Mesenchymal stem cell (in vitro differentiated cells and primary cell): ENCODE data around the gene BICC1.

ENCODE experiments used
- DNase-seq: peaks from one replicate; pipeline ENCODE4 v3.0.0-alpha.2; 2013
- H2AFZ ChIP-seq: one replicate; pipeline ENCODE4 v1.6.1; 2013; ENCODE audit warnings: low read depth, mild to moderate bottlenecking, control low read depth, inconsistent platforms, low read length, moderate library complexity
- H2AK5ac ChIP-seq: 2 replicates; pipeline ENCODE4 v1.6.1; 2013; ENCODE audit warnings: low read length, moderate library complexity, mild to moderate bottlenecking, inconsistent platforms; ENCODE audit not compliant: severe bottlenecking
- H2BK120ac ChIP-seq: one replicate; pipeline ENCODE4 v1.6.1; 2013; ENCODE audit warnings: low read depth, mild to moderate bottlenecking, inconsistent platforms, low read length, moderate library complexity
- H2BK12ac ChIP-seq, 2 experiments: one replicate each; pipeline ENCODE4 v1.6.1; 2013; ENCODE audit warnings: inconsistent platforms in 2 of 2, low read length in 2 of 2, mild to moderate bottlenecking in 2 of 2, moderate library complexity in 2 of 2, control low read depth in 1 of 2
- H2BK15ac ChIP-seq: one replicate; pipeline ENCODE4 v1.6.1; 2013; ENCODE audit warnings: mild to moderate bottlenecking, low read depth, inconsistent platforms; ENCODE audit not compliant: poor library complexity, severe bottlenecking
- H2BK5ac ChIP-seq: 2 replicates; pipeline ENCODE4 v1.6.1; 2013; ENCODE audit warnings: low read depth, mild to moderate bottlenecking, low read length, control low read depth, inconsistent platforms; ENCODE audit not compliant: poor library complexity, severe bottlenecking
- H3K14ac ChIP-seq, 2 experiments: one replicate each; pipeline ENCODE4 v1.6.1; 2013; ENCODE audit warnings: inconsistent platforms in 2 of 2, low read length in 2 of 2, control low read depth in 1 of 2, mild to moderate bottlenecking in 1 of 2, moderate library complexity in 1 of 2
- H3K18ac ChIP-seq, 2 experiments: one replicate each; pipeline ENCODE4 v1.6.1; 2013; ENCODE audit warnings: inconsistent platforms in 2 of 2, low read length in 2 of 2, control low read depth in 1 of 2, low read depth in 1 of 2, mild to moderate bottlenecking in 1 of 2
- H3K23ac ChIP-seq, 2 experiments: one replicate each; pipeline ENCODE4 v1.6.1; 2013; ENCODE audit warnings: inconsistent platforms in 2 of 2, low read length in 2 of 2, mild to moderate bottlenecking in 2 of 2, moderate library complexity in 2 of 2, control low read depth in 1 of 2
- H3K27ac ChIP-seq: 2 replicates; pipeline ENCODE4 v1.5.1; 2013; ENCODE audit warnings: mild to moderate bottlenecking, moderate library complexity, low read length, control low read depth, inconsistent platforms; ENCODE audit not compliant: poor library complexity, severe bottlenecking
- H3K27me3 ChIP-seq, 2 experiments: 2 replicates each; pipeline versions ENCODE4 v1.6.1 to v1.7.0; 2013; ENCODE audit warnings: low read length in 2 of 2, mild to moderate bottlenecking in 2 of 2, moderate library complexity in 2 of 2, control low read depth in 1 of 2, inconsistent platforms in 1 of 2; ENCODE audit not compliant: control insufficient read depth in 1 of 2, insufficient read depth in 1 of 2
- H3K36me3 ChIP-seq, 2 experiments: 2 replicates each; pipeline versions ENCODE4 v1.6.1 to v1.7.0; 2013; ENCODE audit warnings: low read length in 2 of 2, control low read depth in 1 of 2, inconsistent platforms in 1 of 2, low read depth in 1 of 2, mild to moderate bottlenecking in 1 of 2; ENCODE audit not compliant: insufficient read depth in 2 of 2, control insufficient read depth in 1 of 2
- H3K4ac ChIP-seq, 2 experiments: one replicate each; pipeline ENCODE4 v1.6.1; 2013; ENCODE audit warnings: inconsistent platforms in 2 of 2, low read length in 2 of 2, mild to moderate bottlenecking in 2 of 2, moderate library complexity in 2 of 2, control low read depth in 1 of 2, low read depth in 1 of 2
- H3K4me1 ChIP-seq: 2 replicates; pipeline ENCODE4 v1.6.1; 2013; ENCODE audit warnings: low read depth, low read length, control low read depth; ENCODE audit not compliant: control insufficient read depth, insufficient read depth
- H3K4me2 ChIP-seq: 2 replicates; pipeline ENCODE4 v1.6.1; 2013; ENCODE audit warnings: low read length, mild to moderate bottlenecking, inconsistent platforms; ENCODE audit not compliant: poor library complexity, severe bottlenecking
- H3K4me3 ChIP-seq, 2 experiments: 2 replicates each; pipeline versions ENCODE4 v1.5.1 to v1.7.0; 2013; ENCODE audit warnings: low read length in 2 of 2, mild to moderate bottlenecking in 2 of 2, control low read depth in 1 of 2, low read depth in 1 of 2; ENCODE audit not compliant: insufficient read depth in 1 of 2
- H3K79me1 ChIP-seq: replicated peaks from 2 replicates; pipeline ENCODE4 v1.6.1; 2013; ENCODE audit warnings: mild to moderate bottlenecking, control low read depth, low read length, inconsistent platforms; ENCODE audit not compliant: poor library complexity, severe bottlenecking
- H3K9ac ChIP-seq: 2 replicates; pipeline ENCODE4 v1.7.0; 2013; ENCODE audit warnings: mild to moderate bottlenecking, low read length, moderate library complexity
- H3K9me3 ChIP-seq: 2 replicates; pipeline ENCODE4 v1.7.0; 2013; ENCODE audit warnings: mild to moderate bottlenecking, low read length; ENCODE audit not compliant: control insufficient read depth
- H4K8ac ChIP-seq: one replicate; pipeline ENCODE4 v1.6.1; 2013; ENCODE audit warnings: inconsistent platforms, mild to moderate bottlenecking, low read length, moderate library complexity
- H4K91ac ChIP-seq: one replicate; pipeline ENCODE4 v1.6.1; 2013; ENCODE audit warnings: mild to moderate bottlenecking, low read length, inconsistent platforms
- WGBS: methylation state at CpG from one replicate; pipeline ENCODE4 v1.1.7; 2013; ENCODE audit warnings: mixed read lengths; 5-methylcytosine and 5-hydroxymethylcytosine counted together

The BICC1 gene

GRCh38 chr10:58570307-58570723 lies 57.6 kb downstream of the BICC1 start:
- Histone ChIP-seq H3K4me2 (no peak overlapping the region), H4K8ac (no peak overlapping the region), H2BK120ac (no peak overlapping the region), H2AFZ (no peak overlapping the region), H3K9ac (peak overlapping the region; percentile 44), H3K36me3 (peaks cover 7 to 19% of the 10 kb centered on the region in 2 experiments), H3K27me3 (no peaks in the 10 kb centered on the region), H2BK5ac (no peak overlapping the region), H3K9me3 (peaks cover 3% of the 10 kb centered on the region), H2BK12ac (no peak overlapping the region), H3K4ac (no peak overlapping the region), H3K27ac (no peak overlapping the region), H3K14ac (no peak overlapping the region), H3K23ac (no peak overlapping the region), H2AK5ac (no peak overlapping the region), H3K79me1 (no peaks in the 10 kb centered on the region), H4K91ac (no peak overlapping the region), H2BK15ac (no peak overlapping the region), H3K4me3 (no peak overlapping the region), H3K18ac (no peak overlapping the region), H3K4me1 (no peaks in the 10 kb centered on the region)
- DNase-seq, result no peak
- 100% methylated on average over 1 of the region's 1 CpG for WGBS

GRCh38 chr10:58570979-58571378 lies 58.3 kb downstream of the BICC1 start:
- no peak overlapping the region for H4K91ac ChIP-seq
- H2BK120ac ChIP-seq, result no peak overlapping the region
- H2BK5ac ChIP-seq, result no peak overlapping the region
- H3K27ac ChIP-seq, result no peak overlapping the region
- H3K27me3 ChIP-seq, result no peaks in the 10 kb centered on the region
- H3K4me3 ChIP-seq, result no peak overlapping the region
- no peak overlapping the region for H3K18ac ChIP-seq
- H4K8ac ChIP-seq, result no peak overlapping the region
- H3K23ac ChIP-seq, result no peak overlapping the region
- no peak overlapping the region for H3K4me2 ChIP-seq
- H3K4ac ChIP-seq, result no peak overlapping the region
- no peak overlapping the region for H2AFZ ChIP-seq
- WGBS, result 92% methylated on average over 1 of the region's 2 CpGs
- H3K9ac ChIP-seq, result peak overlapping the region; percentile 44
- H3K14ac ChIP-seq, result no peak overlapping the region
- H2AK5ac ChIP-seq, result no peak overlapping the region
- no peaks in the 10 kb centered on the region for H3K4me1 ChIP-seq
- H3K79me1 ChIP-seq, result no peaks in the 10 kb centered on the region
- H2BK15ac ChIP-seq, result no peak overlapping the region
- no peak overlapping the region for H2BK12ac ChIP-seq
- no peak for DNase-seq
- peaks cover 3% of the 10 kb centered on the region for H3K9me3 ChIP-seq
- H3K36me3 ChIP-seq, result peaks cover 6 to 19% of the 10 kb centered on the region in 2 experiments

GRCh38 chr10:58573144-58573543 lies 60.5 kb downstream of the BICC1 start:
- Histone ChIP-seq H3K14ac (no peak overlapping the region), H3K4me3 (no peak overlapping the region), H2AFZ (no peak overlapping the region), H3K4me2 (no peak overlapping the region), H2AK5ac (no peak overlapping the region), H3K9ac (peak overlapping the region; percentile 65), H3K27me3 (no peaks in the 10 kb centered on the region), H2BK12ac (no peak overlapping the region), H3K27ac (no peak overlapping the region), H3K79me1 (no peaks in the 10 kb centered on the region), H3K4me1 (peaks cover 3% of the 10 kb centered on the region), H2BK5ac (no peak overlapping the region), H2BK15ac (no peak overlapping the region), H4K91ac (no peak overlapping the region), H3K36me3 (peaks cover 6 to 14% of the 10 kb centered on the region in 2 experiments), H3K23ac (no peak overlapping the region), H3K4ac (no peak overlapping the region), H3K18ac (no peak overlapping the region), H4K8ac (no peak overlapping the region), H3K9me3 (peaks cover 3% of the 10 kb centered on the region), H2BK120ac (no peak overlapping the region)
- DNase-seq, result no peak
- WGBS, result 97% methylated on average over 1 of the region's 1 CpG

- Histone ChIP-seq H3K14ac (no peak overlapping the region), H3K36me3 (peaks cover 6 to 8% of the 10 kb centered on the region in 2 experiments), H2AFZ (no peak overlapping the region), H3K79me1 (no peaks in the 10 kb centered on the region), H3K9ac (peak overlapping the region; percentile 65), H3K18ac (no peak overlapping the region), H3K9me3 (peaks cover 3% of the 10 kb centered on the region), H2BK120ac (no peak overlapping the region), H3K4me2 (no peak overlapping the region), H3K4me1 (peaks cover 7% of the 10 kb centered on the region), H3K23ac (no peak overlapping the region), H4K91ac (no peak overlapping the region), H4K8ac (no peak overlapping the region), H2BK5ac (no peak overlapping the region), H3K4ac (no peak overlapping the region), H2BK12ac (no peak overlapping the region), H2AK5ac (no peak overlapping the region), H3K27ac (no peak overlapping the region), H3K4me3 (peak overlapping the region in 1 of 2 experiments; percentile 19), H3K27me3 (no peaks in the 10 kb centered on the region), H2BK15ac (no peak overlapping the region)
- 100% methylated on average over 1 of the region's 1 CpG for WGBS
- DNase-seq, result no peak
These were observed 61.4 kb downstream of the BICC1 start for GRCh38 chr10:58574058-58574457.
